Measurements from ENCODE around the gene MIGA2.

- TF ChIP-seq POLR2A (IDR thresholded peaks at IDR 0.05; ENCODE audit: low read length) (no peak), GATA1 (IDR thresholded peaks at IDR 0.05; ENCODE audit: low read depth, low read length) (no peak)
These were observed 36.7 kb upstream of the MIGA2 start for GRCh38 chr9:128999581-129000206.
